ENCODE results near the gene PDZRN3. TPM values are rescaled to one million over a fixed set of nuclear protein-coding genes. Genes with fewer than 3 reads are reported as not detected.

Gene PDZRN3
- polyA plus RNA-seq, 4 donors = 2.2 to 21.4 (median 14.1) TPM

DNA sequence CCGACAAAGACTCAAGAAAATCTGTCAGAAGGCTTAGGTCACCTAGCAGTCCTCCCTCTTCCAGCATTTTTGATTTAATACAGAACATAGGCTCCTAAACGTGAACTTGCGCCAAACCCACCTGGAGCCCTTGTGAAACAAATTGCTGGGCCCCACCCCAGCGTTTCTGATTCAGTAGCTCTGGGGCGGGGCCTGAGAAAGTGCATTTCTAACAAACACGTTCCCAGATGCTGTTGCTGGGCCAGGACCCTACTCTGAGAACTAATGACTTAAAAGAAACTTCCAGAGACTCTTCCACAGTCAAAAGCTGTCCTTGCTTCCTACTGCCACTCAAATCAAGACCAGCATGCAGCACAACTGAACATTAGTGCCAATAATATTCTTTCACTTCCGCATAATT, 198.1 kb downstream of the PDZRN3 start:
- 56 to 64% (median 57%) methylated on average over 7 of the region's 7 CpGs for WGBS, 3 donors
- Histone ChIP-seq H3K9me3 (ENCODE audit: control insufficient read depth in 2 of 2, insufficient read depth in 1 of 2, low read depth in 1 of 2, low read length in 1 of 2) (no peaks in the 10 kb centered on the region), H3K27me3 (ENCODE audit: control insufficient read depth in 3 of 3, insufficient read depth in 3 of 3, low read length in 3 of 3) (no peaks in the 10 kb centered on the region), H3K4me1 (ENCODE audit: control insufficient read depth in 3 of 3, insufficient read depth in 2 of 3, low read depth in 1 of 3, low read length in 2 of 3) (peaks cover 0 to 3% (median 0%) of the 10 kb centered on the region in 3 donors), H3K4me3 (ENCODE audit: low read depth in 1 of 3, low read length in 3 of 3) (no peak overlapping the region), H3K36me3 (ENCODE audit: control insufficient read depth in 3 of 3, insufficient read depth in 2 of 3, low read depth in 1 of 3, low read length in 3 of 3) (peaks cover 0 to 5% (median 0%) of the 10 kb centered on the region in 3 donors), H3K27ac (ENCODE audit: low read depth in 1 of 3, low read length in 2 of 3) (no peak overlapping the region)
- no peak for FAIRE-seq
- no peak for DNase-seq

DNA sequence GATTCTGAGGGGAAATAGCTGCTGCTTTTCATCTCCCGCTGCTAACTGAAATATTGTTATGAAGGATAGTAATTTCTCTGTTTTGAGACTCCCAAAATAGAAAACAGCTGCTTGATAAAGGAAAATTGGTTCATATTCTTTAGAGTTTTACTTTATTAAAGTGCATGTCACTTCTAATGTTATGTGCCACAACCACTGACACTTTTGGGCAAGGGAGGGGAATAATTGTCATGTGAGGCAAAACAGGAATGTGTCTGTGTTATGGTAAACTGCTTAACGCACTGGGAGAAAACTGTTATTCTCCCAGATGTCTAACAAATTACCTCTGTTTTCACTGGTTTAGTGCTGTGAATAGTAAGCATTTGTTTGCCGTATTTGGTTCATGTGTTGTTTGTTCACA, 201.6 kb downstream of the PDZRN3 start:
- Histone ChIP-seq H3K4me3 (ENCODE audit: low read depth in 1 of 3, low read length in 3 of 3) (no peak overlapping the region), H3K4me1 (ENCODE audit: control insufficient read depth in 3 of 3, insufficient read depth in 2 of 3, low read depth in 1 of 3, low read length in 2 of 3) (peaks cover 0 to 3% (median 0%) of the 10 kb centered on the region in 3 donors), H3K36me3 (ENCODE audit: control insufficient read depth in 3 of 3, insufficient read depth in 2 of 3, low read depth in 1 of 3, low read length in 3 of 3) (peaks cover 0 to 5% (median 0%) of the 10 kb centered on the region in 3 donors), H3K9me3 (ENCODE audit: control insufficient read depth in 2 of 2, insufficient read depth in 1 of 2, low read depth in 1 of 2, low read length in 1 of 2) (no peaks in the 10 kb centered on the region), H3K27me3 (ENCODE audit: control insufficient read depth in 3 of 3, insufficient read depth in 3 of 3, low read length in 3 of 3) (no peaks in the 10 kb centered on the region), H3K27ac (ENCODE audit: low read depth in 1 of 3, low read length in 2 of 3) (no peak overlapping the region)
- 73 to 93% (median 83%) methylated on average over 3 of the region's 3 CpGs for WGBS, 3 donors
- FAIRE-seq (no peak), DNase-seq (no peak)

DNA sequence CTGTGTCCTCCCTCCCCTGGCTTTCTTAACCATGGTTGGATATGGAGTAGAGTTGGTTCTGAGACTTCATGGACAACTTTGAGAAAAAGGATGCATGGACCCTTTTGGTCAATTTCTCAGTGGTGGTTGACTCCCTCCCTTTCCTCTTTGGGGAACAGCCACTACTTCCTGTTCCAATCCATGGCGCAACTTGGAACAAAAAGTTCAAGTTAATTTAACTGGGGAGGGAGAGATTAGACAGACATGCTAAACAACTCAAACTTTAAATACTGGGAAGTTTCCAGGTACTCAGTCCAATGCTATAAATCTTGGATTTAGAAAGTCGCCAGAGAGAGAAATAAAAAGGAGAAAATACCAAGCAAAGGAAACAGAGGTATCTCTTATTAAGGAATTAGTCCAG, 202.2 kb downstream of the PDZRN3 start:
- no peaks in the 10 kb centered on the region for H3K27me3 ChIP-seq (ENCODE audit: control insufficient read depth in 3 of 3, insufficient read depth in 3 of 3, low read length in 3 of 3)
- DNase-seq (no peak), FAIRE-seq (no peak)
- H3K9me3 ChIP-seq (ENCODE audit: control insufficient read depth in 2 of 2, insufficient read depth in 1 of 2, low read depth in 1 of 2, low read length in 1 of 2) = no peaks in the 10 kb centered on the region
- H3K4me1 ChIP-seq (ENCODE audit: control insufficient read depth in 3 of 3, insufficient read depth in 2 of 3, low read depth in 1 of 3, low read length in 2 of 3) = peaks cover 0 to 3% (median 0%) of the 10 kb centered on the region in 3 donors
- no peak overlapping the region for H3K27ac ChIP-seq (ENCODE audit: low read depth in 1 of 3, low read length in 2 of 3)
- no peak overlapping the region for H3K4me3 ChIP-seq (ENCODE audit: low read depth in 1 of 3, low read length in 3 of 3)
- H3K36me3 ChIP-seq (ENCODE audit: control insufficient read depth in 3 of 3, insufficient read depth in 2 of 3, low read depth in 1 of 3, low read length in 3 of 3) = peaks cover 0 to 2% (median 0%) of the 10 kb centered on the region in 3 donors
- WGBS, 3 donors = 59 to 79% (median 77%) methylated on average over 2 of the region's 2 CpGs

DNA sequence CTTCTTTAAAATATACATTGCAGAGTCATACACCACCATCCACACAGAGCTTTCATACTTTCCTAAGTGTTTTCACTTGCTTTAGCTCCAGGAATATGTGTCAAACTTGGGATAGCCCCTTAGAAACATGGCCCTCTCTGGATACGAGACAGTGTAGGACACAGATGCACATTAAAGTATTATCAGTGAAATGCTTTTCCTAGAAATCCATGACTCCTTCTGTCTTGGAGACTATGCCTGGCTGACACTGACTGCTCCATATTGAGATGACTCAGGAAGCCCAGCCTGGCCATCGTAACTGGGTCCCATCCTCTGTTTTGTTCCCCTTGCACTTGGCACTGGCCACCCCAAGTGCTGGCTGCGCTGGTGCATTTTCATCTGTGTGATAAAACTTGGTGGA, 204.8 kb downstream of the PDZRN3 start:
- 84 to 94% (median 85%) methylated on average over 3 of the region's 3 CpGs for WGBS, 3 donors
- Histone ChIP-seq H3K27ac (ENCODE audit: low read depth in 1 of 3, low read length in 2 of 3) (peak overlapping the region in 2 of 3 donors; percentile 0 to 39), H3K4me3 (ENCODE audit: low read depth in 1 of 3, low read length in 3 of 3) (no peak overlapping the region), H3K4me1 (ENCODE audit: control insufficient read depth in 3 of 3, insufficient read depth in 2 of 3, low read depth in 1 of 3, low read length in 2 of 3) (no peaks in the 10 kb centered on the region), H3K9me3 (ENCODE audit: control insufficient read depth in 2 of 2, insufficient read depth in 1 of 2, low read depth in 1 of 2, low read length in 1 of 2) (no peaks in the 10 kb centered on the region), H3K36me3 (ENCODE audit: control insufficient read depth in 3 of 3, insufficient read depth in 2 of 3, low read depth in 1 of 3, low read length in 3 of 3) (no peaks in the 10 kb centered on the region), H3K27me3 (ENCODE audit: control insufficient read depth in 3 of 3, insufficient read depth in 3 of 3, low read length in 3 of 3) (no peaks in the 10 kb centered on the region)
- no peak for DNase-seq
- no peak for FAIRE-seq

DNA sequence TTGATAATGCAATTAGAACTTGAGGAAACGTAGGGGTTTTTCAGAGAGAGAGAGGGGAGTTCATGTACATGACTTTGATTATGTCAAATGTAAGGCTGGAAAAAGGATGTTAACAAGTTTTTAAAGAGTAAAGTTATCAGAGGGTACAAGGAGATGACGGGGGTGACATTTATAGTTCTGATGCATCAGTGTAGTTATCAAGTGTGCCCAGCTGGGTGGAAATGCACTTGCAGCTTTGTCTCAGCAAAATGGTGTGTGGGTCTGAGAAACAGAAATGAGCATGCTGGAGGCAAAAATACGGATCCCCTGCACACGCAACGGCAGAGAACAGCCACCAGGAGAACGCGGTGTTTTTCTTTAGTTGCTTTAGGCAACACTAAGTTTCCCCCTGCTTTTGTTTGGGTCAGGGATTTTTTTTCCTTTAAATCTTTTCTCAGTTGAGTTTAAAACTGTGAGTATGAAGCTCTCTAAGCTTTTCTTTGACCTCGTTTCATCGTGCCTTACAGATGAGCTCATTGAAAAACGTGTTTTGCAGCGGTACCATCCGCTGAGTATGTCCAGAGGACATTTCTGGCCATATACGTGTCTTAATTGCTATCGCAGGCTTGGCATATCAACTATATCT, 205.4 kb downstream of the PDZRN3 start:
- WGBS, 3 donors = 63 to 85% (median 80%) methylated on average over 14 of the region's 14 CpGs
- H3K4me1 ChIP-seq (ENCODE audit: control insufficient read depth in 3 of 3, insufficient read depth in 2 of 3, low read depth in 1 of 3, low read length in 2 of 3) = no peaks in the 10 kb centered on the region

DNA sequence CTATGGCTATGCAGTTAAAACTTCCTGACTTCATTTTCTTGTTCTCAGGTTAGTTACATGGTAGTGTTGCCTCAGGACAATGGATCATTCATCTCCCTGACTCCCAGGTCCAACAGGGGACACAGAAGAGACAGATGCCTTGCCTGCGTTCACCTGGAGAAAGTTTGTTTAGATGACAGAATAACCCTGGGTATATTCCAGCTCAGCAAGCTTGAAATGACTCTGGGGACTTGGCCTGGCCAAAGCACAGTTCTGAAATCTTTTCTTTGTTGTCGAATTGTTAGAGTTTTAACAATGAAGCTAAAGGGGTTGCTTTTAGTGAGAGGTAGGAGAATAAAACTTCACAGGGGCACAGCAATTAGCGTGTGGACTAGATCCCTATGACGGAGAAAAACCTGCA, 206.1 kb downstream of the PDZRN3 start:
- peaks cover 0 to under 1% (median 0%) of the 10 kb centered on the region in 3 donors for H3K36me3 ChIP-seq (ENCODE audit: control insufficient read depth in 3 of 3, insufficient read depth in 2 of 3, low read depth in 1 of 3, low read length in 3 of 3)
- no peak for FAIRE-seq
- no peaks in the 10 kb centered on the region for H3K9me3 ChIP-seq (ENCODE audit: control insufficient read depth in 2 of 2, insufficient read depth in 1 of 2, low read depth in 1 of 2, low read length in 1 of 2)
- H3K27me3 ChIP-seq (ENCODE audit: control insufficient read depth in 3 of 3, insufficient read depth in 3 of 3, low read length in 3 of 3) = no peaks in the 10 kb centered on the region
- no peak overlapping the region for H3K4me3 ChIP-seq (ENCODE audit: low read depth in 1 of 3, low read length in 3 of 3)
- no peaks in the 10 kb centered on the region for H3K4me1 ChIP-seq (ENCODE audit: control insufficient read depth in 3 of 3, insufficient read depth in 2 of 3, low read depth in 1 of 3, low read length in 2 of 3)
- H3K27ac ChIP-seq (ENCODE audit: low read depth in 1 of 3, low read length in 2 of 3) = peak overlapping the region in 1 of 3 donors; percentile 9
- 66 to 70% (median 69%) methylated on average over 4 of the region's 4 CpGs for WGBS, 3 donors
- no peak for DNase-seq

More for the DNA sequence above, 205.4 kb downstream of the PDZRN3 start:
- no peaks in the 10 kb centered on the region for H3K36me3 ChIP-seq (ENCODE audit: control insufficient read depth in 3 of 3, insufficient read depth in 2 of 3, low read depth in 1 of 3, low read length in 3 of 3)
- no peaks in the 10 kb centered on the region for H3K9me3 ChIP-seq (ENCODE audit: control insufficient read depth in 2 of 2, insufficient read depth in 1 of 2, low read depth in 1 of 2, low read length in 1 of 2)
- FAIRE-seq (no peak), DNase-seq (no peak)
- no peak overlapping the region for H3K4me3 ChIP-seq (ENCODE audit: low read depth in 1 of 3, low read length in 3 of 3)
- peak overlapping the region in 1 of 3 donors; percentile 44 for H3K27ac ChIP-seq (ENCODE audit: low read depth in 1 of 3, low read length in 2 of 3)
- no peaks in the 10 kb centered on the region for H3K27me3 ChIP-seq (ENCODE audit: control insufficient read depth in 3 of 3, insufficient read depth in 3 of 3, low read length in 3 of 3)

DNA sequence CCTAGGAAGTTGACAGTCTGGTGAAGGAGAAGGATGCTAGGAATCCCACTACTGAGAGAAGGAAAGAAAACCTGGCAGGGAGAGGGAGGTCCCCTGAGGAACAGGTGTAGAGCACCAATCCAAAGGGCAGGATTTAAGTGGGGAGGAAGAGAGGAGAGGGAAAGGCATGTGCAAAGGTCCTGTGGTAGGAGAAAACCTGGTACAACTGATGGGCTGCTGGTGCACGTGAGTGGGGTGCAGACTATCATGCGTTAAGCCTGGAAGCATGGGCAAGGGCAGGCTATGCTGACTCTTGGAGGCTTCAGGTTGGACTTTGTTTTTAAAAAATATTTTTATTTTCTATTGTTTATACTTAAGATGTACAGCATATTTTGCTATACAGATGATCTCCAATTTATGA, 209.6 kb downstream of the PDZRN3 start:
- Histone ChIP-seq H3K27ac (ENCODE audit: low read depth in 1 of 3, low read length in 2 of 3) (no peak overlapping the region), H3K36me3 (ENCODE audit: control insufficient read depth in 3 of 3, insufficient read depth in 2 of 3, low read depth in 1 of 3, low read length in 3 of 3) (peaks cover 0 to 7% (median 0%) of the 10 kb centered on the region in 3 donors), H3K4me1 (ENCODE audit: control insufficient read depth in 3 of 3, insufficient read depth in 2 of 3, low read depth in 1 of 3, low read length in 2 of 3) (no peaks in the 10 kb centered on the region), H3K9me3 (ENCODE audit: control insufficient read depth in 2 of 2, insufficient read depth in 1 of 2, low read depth in 1 of 2, low read length in 1 of 2) (no peaks in the 10 kb centered on the region), H3K27me3 (ENCODE audit: control insufficient read depth in 3 of 3, insufficient read depth in 3 of 3, low read length in 3 of 3) (no peaks in the 10 kb centered on the region), H3K4me3 (ENCODE audit: low read depth in 1 of 3, low read length in 3 of 3) (no peak overlapping the region)
- FAIRE-seq (no peak), DNase-seq (no peak)
- 93 to 100% (median 93%) methylated on average over 2 of the region's 2 CpGs for WGBS, 3 donors

DNA sequence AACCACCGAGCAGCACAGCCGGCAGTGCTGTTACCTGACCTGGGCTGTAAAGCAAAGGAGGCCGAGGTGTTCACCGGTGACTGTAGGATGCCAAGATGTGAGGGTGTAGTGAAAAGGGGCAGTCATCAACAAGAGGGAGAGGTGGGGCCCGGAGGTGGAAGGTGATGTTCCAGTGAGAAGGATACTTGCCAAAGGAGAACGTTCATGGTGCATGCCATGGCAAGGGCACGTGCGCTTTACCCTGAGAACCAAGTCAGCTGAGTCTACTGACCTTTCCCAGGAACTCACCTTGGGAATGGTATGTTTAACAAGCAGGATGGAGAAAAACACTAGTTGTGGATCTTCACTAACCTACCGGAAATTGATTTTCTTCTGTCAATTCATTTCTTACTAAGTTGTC, 211.1 kb downstream of the PDZRN3 start:
- WGBS, 3 donors = 92 to 94% (median 92%) methylated on average over 9 of the region's 9 CpGs
- FAIRE-seq = no peak
- DNase-seq = no peak
- H3K27me3 ChIP-seq (ENCODE audit: control insufficient read depth in 3 of 3, insufficient read depth in 3 of 3, low read length in 3 of 3) = no peaks in the 10 kb centered on the region
- H3K4me3 ChIP-seq (ENCODE audit: low read depth in 1 of 3, low read length in 3 of 3) = no peak overlapping the region
- no peak overlapping the region for H3K27ac ChIP-seq (ENCODE audit: low read depth in 1 of 3, low read length in 2 of 3)
- H3K36me3 ChIP-seq (ENCODE audit: control insufficient read depth in 3 of 3, insufficient read depth in 2 of 3, low read depth in 1 of 3, low read length in 3 of 3) = peaks cover 0 to 7% (median 0%) of the 10 kb centered on the region in 3 donors
- no peaks in the 10 kb centered on the region for H3K9me3 ChIP-seq (ENCODE audit: control insufficient read depth in 2 of 2, insufficient read depth in 1 of 2, low read depth in 1 of 2, low read length in 1 of 2)
- H3K4me1 ChIP-seq (ENCODE audit: control insufficient read depth in 3 of 3, insufficient read depth in 2 of 3, low read depth in 1 of 3, low read length in 2 of 3) = no peaks in the 10 kb centered on the region

DNA sequence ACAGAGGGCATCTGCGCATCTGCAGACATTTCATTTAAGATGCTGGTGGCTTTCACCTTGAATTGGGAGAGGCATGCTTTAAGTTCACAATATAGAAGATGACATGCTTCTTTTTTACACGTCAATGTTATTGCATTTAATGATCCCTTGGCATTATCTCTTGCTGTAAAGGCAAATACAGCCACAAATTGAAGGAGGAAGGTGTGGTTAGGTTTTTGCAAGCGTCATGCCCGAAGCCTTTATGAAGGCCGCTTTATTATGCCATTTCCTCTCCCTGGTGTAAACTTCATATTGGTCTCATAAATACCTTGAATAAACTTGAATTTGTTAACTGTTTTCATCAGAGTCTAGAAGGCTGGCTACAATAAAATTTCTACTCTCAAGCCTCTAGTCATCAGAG, 212.7 kb downstream of the PDZRN3 start:
- DNase-seq (peak; percentile 14 to 53), FAIRE-seq (no peak)
- no peaks in the 10 kb centered on the region for H3K4me1 ChIP-seq (ENCODE audit: control insufficient read depth in 3 of 3, insufficient read depth in 2 of 3, low read depth in 1 of 3, low read length in 2 of 3)
- H3K27me3 ChIP-seq (ENCODE audit: control insufficient read depth in 3 of 3, insufficient read depth in 3 of 3, low read length in 3 of 3) = no peaks in the 10 kb centered on the region
- WGBS, 3 donors = 75 to 79% (median 77%) methylated on average over 5 of the region's 5 CpGs
- H3K36me3 ChIP-seq (ENCODE audit: control insufficient read depth in 3 of 3, insufficient read depth in 2 of 3, low read depth in 1 of 3, low read length in 3 of 3) = peaks cover 0 to 7% (median 0%) of the 10 kb centered on the region in 3 donors
- no peak overlapping the region for H3K4me3 ChIP-seq (ENCODE audit: low read depth in 1 of 3, low read length in 3 of 3)
- no peak overlapping the region for H3K27ac ChIP-seq (ENCODE audit: low read depth in 1 of 3, low read length in 2 of 3)
- H3K9me3 ChIP-seq (ENCODE audit: control insufficient read depth in 2 of 2, insufficient read depth in 1 of 2, low read depth in 1 of 2, low read length in 1 of 2) = no peaks in the 10 kb centered on the region

All from small intestine (tissue), 7 donors.